ENCODE measurements around the gene APLP2. TPM values are rescaled to one million over a fixed set of nuclear protein-coding genes. Genes with fewer than 3 reads are reported as not detected.

APLP2 gene
- total RNA-seq, 4 donors from 2014 or later, result 226 to 376 (median 262) TPM

- H3K36me3 ChIP-seq, result no peaks in the 10 kb centered on the region
- H3K27ac ChIP-seq, result no peak overlapping the region
- TF ChIP-seq POLR2A (IDR thresholded peaks at IDR 0.05) (no peak), CTCF (IDR thresholded peaks at IDR 0.05) (no peak)
- H3K4me3 ChIP-seq, result no peak overlapping the region
- H3K27me3 ChIP-seq, result no peaks in the 10 kb centered on the region
- no peaks in the 10 kb centered on the region for H3K4me1 ChIP-seq
- DNase-seq, result no peak
- H3K9me3 ChIP-seq, result no peaks in the 10 kb centered on the region
- intact Hi-C loops (cut with DNase I; ENCODE audit: low total_unique reads), result no loop called here
Observed at GRCh38 chr11:130114281-130114680, 44.6 kb downstream of the APLP2 start.

GRCh38 chr11:130114726-130115125 lies 45.0 kb downstream of the APLP2 start:
- Histone ChIP-seq H3K9me3 (no peaks in the 10 kb centered on the region), H3K4me1 (no peaks in the 10 kb centered on the region), H3K36me3 (no peaks in the 10 kb centered on the region), H3K27me3 (no peaks in the 10 kb centered on the region), H3K4me3 (no peak overlapping the region), H3K27ac (no peak overlapping the region)
- intact Hi-C loops (cut with DNase I; ENCODE audit: low total_unique reads), result no loop called here
- DNase-seq, result no peak
- no peak for TF ChIP-seq POLR2A (IDR thresholded peaks at IDR 0.05)
- TF ChIP-seq CTCF (IDR thresholded peaks at IDR 0.05), result no peak

- Histone ChIP-seq H3K4me1 (no peaks in the 10 kb centered on the region), H3K36me3 (no peaks in the 10 kb centered on the region), H3K27ac (no peak overlapping the region), H3K4me3 (no peak overlapping the region), H3K9me3 (no peaks in the 10 kb centered on the region), H3K27me3 (no peaks in the 10 kb centered on the region)
- intact Hi-C loops (cut with DNase I; ENCODE audit: low total_unique reads), result no loop called here
- no peak for TF ChIP-seq CTCF (IDR thresholded peaks at IDR 0.05)
- TF ChIP-seq POLR2A (IDR thresholded peaks at IDR 0.05), result no peak
- no peak for DNase-seq
Observed at GRCh38 chr11:130115218-130115617, 45.5 kb downstream of the APLP2 start.

- no peaks in the 10 kb centered on the region for H3K9me3 ChIP-seq
- no peak for TF ChIP-seq CTCF (IDR thresholded peaks at IDR 0.05)
- no peak for TF ChIP-seq POLR2A (IDR thresholded peaks at IDR 0.05)
- DNase-seq, result no peak
- no peak overlapping the region for H3K4me3 ChIP-seq
- no peaks in the 10 kb centered on the region for H3K27me3 ChIP-seq
- H3K36me3 ChIP-seq, result no peaks in the 10 kb centered on the region
- H3K4me1 ChIP-seq, result no peaks in the 10 kb centered on the region
- intact Hi-C loops (cut with DNase I; ENCODE audit: low total_unique reads), result no loop called here
- H3K27ac ChIP-seq, result no peak overlapping the region
Observed at GRCh38 chr11:130118165-130118564, 48.5 kb downstream of the APLP2 start.

- Histone ChIP-seq H3K4me1 (peaks cover 0 to 3% of the 10 kb centered on the region in 2 donors), H3K4me3 (no peak overlapping the region), H3K36me3 (no peaks in the 10 kb centered on the region), H3K27ac (no peak overlapping the region), H3K27me3 (no peaks in the 10 kb centered on the region), H3K9me3 (no peaks in the 10 kb centered on the region)
- TF ChIP-seq CTCF (IDR thresholded peaks at IDR 0.05) (no peak), POLR2A (IDR thresholded peaks at IDR 0.05) (no peak)
- DNase-seq, result no peak
- intact Hi-C loops (cut with DNase I; ENCODE audit: low total_unique reads), result no loop called here
Observed at GRCh38 chr11:130118636-130119387, 49.1 kb downstream of the APLP2 start.
